Measurements from ENCODE around the gene ARFGEF2. TPM values are rescaled to one million over a fixed set of nuclear protein-coding genes. Genes with fewer than 3 reads are reported as not detected.

The ARFGEF2 gene
- total and polyA plus RNA-seq, 2 of the 8 experiments (the other 6 are each of a cell fraction or from before 2014, with no cell fraction given): 8.1 to 21.8 TPM

GRCh38 chr20:49009899-49010631, 88.6 kb downstream of the ARFGEF2 start (continued):
- no peak for TF ChIP-seq EGR1 (IDR thresholded peaks at IDR 0.05; ENCODE audit: borderline replicate concordance, low read depth, low read length)
- no peak for TF ChIP-seq CREB1 (IDR thresholded peaks at IDR 0.05)
- no peak for TF ChIP-seq PHF8 (conservative IDR thresholded peaks at IDR 0.05; ENCODE audit: low read depth, low read length)
- no peak for TF ChIP-seq RAD21 (IDR thresholded peaks at IDR 0.05 in 1 of 2, conservative IDR thresholded peaks at IDR 0.05 in 1 of 2; ENCODE audit: low read depth in 2 of 2, low read length in 2 of 2)

Data from H1 (cell line).